H1 (cell line): ENCODE results near the gene EFCAB6. TPM values are rescaled to one million over a fixed set of nuclear protein-coding genes. Genes with fewer than 3 reads are reported as not detected.
"Not testable (repeated sequence)": the region's sequence is repeated elsewhere in the genome, so short reads cannot be mapped to it uniquely, and the experiment has no call there.

Experiments used
- CTCF ChIA-PET: fragments of 300-600 bp; sonication (Branson Sonifier 250); formaldehyde crosslinking; loops from one replicate; lab custom pipeline; 2021; ENCODE audit not compliant: partially characterized antibody; lab: Charles Lee
- POLR2A ChIA-PET: fragments of 300-600 bp; sonication (Branson Sonifier 250); formaldehyde crosslinking; loops from one replicate; lab custom pipeline; 2021; ENCODE audit warnings: inconsistent platforms; ENCODE audit not compliant: partially characterized antibody; lab: Charles Lee
- DNase-seq, 2 experiments: peaks; one replicate each; pipeline versions ENCODE4 v3.0.0 to v3.0.0-alpha.2; 2010 to 2022; ENCODE audit warnings: low spot score in 2 of 2, low read depth in 1 of 2, mixed read lengths in 1 of 2
- FAIRE-seq: peaks from 2 replicates; lab custom pipeline; 2011; peaks lifted over from hg19 to GRCh38; lab: Jason Lieb, UNC
- H2AFZ ChIP-seq: 2 replicates; pipeline ENCODE4 v1.8.1; 2012; ENCODE audit warnings: low read length, inconsistent platforms
- H2AK5ac ChIP-seq: 2 replicates; pipeline ENCODE4 v1.6.1; 2013; ENCODE audit warnings: low read depth, low read length
- H2BK120ac ChIP-seq: replicated peaks from 2 replicates; pipeline ENCODE3; 2013; ENCODE audit warnings: low read depth, low read length, inconsistent platforms
- H2BK12ac ChIP-seq: 2 replicates; pipeline ENCODE4 v1.6.1; 2013; ENCODE audit warnings: low read depth, low read length
- H2BK15ac ChIP-seq: 2 replicates; pipeline ENCODE4 v1.6.1; 2013; ENCODE audit warnings: low read length
- H2BK20ac ChIP-seq: 2 replicates; pipeline ENCODE4 v1.6.1; 2013; ENCODE audit warnings: low read length
- H2BK5ac ChIP-seq: 2 replicates; pipeline ENCODE4 v1.6.1; 2013; ENCODE audit warnings: low read depth, low read length
- H3K14ac ChIP-seq: 2 replicates; pipeline ENCODE4 v1.6.1; 2013; ENCODE audit warnings: inconsistent platforms; ENCODE audit not compliant: insufficient read length
- H3K18ac ChIP-seq: 2 replicates; pipeline ENCODE4 v1.6.1; 2013; ENCODE audit warnings: low read length; ENCODE audit errors: extremely low read depth
- H3K23ac ChIP-seq: 2 replicates; pipeline ENCODE4 v1.6.1; 2013; ENCODE audit warnings: inconsistent platforms; ENCODE audit not compliant: insufficient read length
- H3K23me2 ChIP-seq: 2 replicates; pipeline ENCODE4 v1.6.1; 2013; ENCODE audit warnings: low read depth, low read length
- H3K27ac ChIP-seq: 2 replicates; pipeline ENCODE4 v1.6.1; 2011; ENCODE audit warnings: low read depth, low read length, inconsistent platforms
- H3K27me3 ChIP-seq, 4 experiments: replicated peaks in 1 of 4; 1 replicate in 1 of 4; 2 replicates in 3 of 4; pipeline versions ENCODE4 v1.6.1 to v1.8.1; 2011 to 2013; ENCODE audit warnings: low read length in 3 of 4, mild to moderate bottlenecking in 3 of 4, inconsistent platforms in 2 of 4, mixed read lengths in 2 of 4, moderate library complexity in 1 of 4; ENCODE audit not compliant: control insufficient read depth in 3 of 4, insufficient read depth in 3 of 4; ENCODE audit errors: extremely low read depth in 1 of 4
- H3K36me3 ChIP-seq, 4 experiments: 2 replicates each; pipeline versions ENCODE4 v1.6.1 to v1.8.1; 2011 to 2013; ENCODE audit warnings: mild to moderate bottlenecking in 4 of 4, low read length in 3 of 4, moderate library complexity in 2 of 4, control low read depth in 1 of 4, inconsistent platforms in 1 of 4; ENCODE audit not compliant: insufficient read depth in 4 of 4, control insufficient read depth in 2 of 4
- H3K4ac ChIP-seq: replicated peaks from 2 replicates; pipeline ENCODE3; 2013; ENCODE audit warnings: low read length, low read depth, mixed read lengths, inconsistent platforms; ENCODE audit not compliant: insufficient read length
- H3K4me1 ChIP-seq, 4 experiments: replicated peaks in 1 of 4; 1 replicate in 1 of 4; 2 replicates in 3 of 4; pipeline versions ENCODE4 v1.6.1 to v1.8.1; 2011 to 2013; ENCODE audit warnings: low read length in 3 of 4, inconsistent platforms in 2 of 4, mixed read lengths in 1 of 4; ENCODE audit not compliant: insufficient read depth in 4 of 4, control insufficient read depth in 3 of 4
- H3K4me2 ChIP-seq, 2 experiments: 2 replicates each; pipeline versions ENCODE4 v1.6.1 to v1.8.1; 2011 to 2013; ENCODE audit warnings: low read depth in 2 of 2, low read length in 2 of 2, control low read depth in 1 of 2, inconsistent platforms in 1 of 2, mild to moderate bottlenecking in 1 of 2; ENCODE audit not compliant: insufficient read depth in 1 of 2
- H3K4me3 ChIP-seq, 4 experiments: fragments of 200-600, 300-600 bp in 1 of 4; sonication (generic), shearing (Covaris generic), sonication (Bioruptor Twin) in 1 of 4; 2 replicates each; pipeline versions ENCODE4 v1.5.1 to v1.8.1; 2011 to 2016; ENCODE audit warnings: low read length in 4 of 4, low read depth in 3 of 4, control low read depth in 2 of 4, inconsistent platforms in 2 of 4, mild to moderate bottlenecking in 2 of 4, mixed read lengths in 1 of 4, moderate library complexity in 1 of 4; ENCODE audit not compliant: insufficient read depth in 2 of 4; ENCODE audit errors: extremely low read depth in 1 of 4
- H3K56ac ChIP-seq: replicated peaks from 2 replicates; pipeline ENCODE3; 2013; ENCODE audit warnings: low read depth, mild to moderate bottlenecking, mixed read lengths, low read length, inconsistent platforms; ENCODE audit not compliant: insufficient read length
- H3K79me1 ChIP-seq: 2 replicates; pipeline ENCODE4 v1.6.1; 2013; ENCODE audit warnings: low read depth, low read length, control low read depth
- H3K79me2 ChIP-seq, 2 experiments: 2 replicates each; pipeline versions ENCODE4 v1.6.1 to v1.8.1; 2012 to 2013; ENCODE audit warnings: low read length in 2 of 2, mild to moderate bottlenecking in 2 of 2, inconsistent platforms in 1 of 2; ENCODE audit not compliant: insufficient read depth in 2 of 2, control insufficient read depth in 1 of 2
- H3K9ac ChIP-seq, 4 experiments: replicated peaks in 1 of 4; 1 replicate in 1 of 4; 2 replicates in 3 of 4; pipeline versions ENCODE4 v1.6.1 to v1.8.1; 2011 to 2013; ENCODE audit warnings: low read depth in 3 of 4, low read length in 3 of 4, control low read depth in 2 of 4, mild to moderate bottlenecking in 2 of 4, moderate library complexity in 2 of 4, inconsistent platforms in 1 of 4; ENCODE audit errors: extremely low read depth in 1 of 4
- H3K9me3 ChIP-seq, 2 experiments: 2 replicates each; pipeline versions ENCODE4 v1.6.1 to v1.8.1; 2012 to 2013; ENCODE audit warnings: mild to moderate bottlenecking in 2 of 2, moderate library complexity in 2 of 2, control low read depth in 1 of 2, inconsistent platforms in 1 of 2, low read depth in 1 of 2, low read length in 1 of 2, mixed read lengths in 1 of 2; ENCODE audit not compliant: insufficient read depth in 2 of 2
- H4K20me1 ChIP-seq, 2 experiments: replicated peaks in 1 of 2; 2 replicates each; pipeline versions ENCODE3 to v1.8.1; 2011 to 2013; ENCODE audit warnings: inconsistent platforms in 2 of 2, low read length in 2 of 2, mild to moderate bottlenecking in 1 of 2; ENCODE audit not compliant: insufficient read depth in 2 of 2, control insufficient read depth in 1 of 2
- H4K5ac ChIP-seq: 2 replicates; pipeline ENCODE4 v1.6.1; 2013; ENCODE audit warnings: low read length, low read depth, mixed read lengths, inconsistent platforms; ENCODE audit not compliant: insufficient read length
- H4K8ac ChIP-seq: 2 replicates; pipeline ENCODE4 v1.8.0; 2013; ENCODE audit warnings: mild to moderate bottlenecking, moderate library complexity, low read length, inconsistent platforms; ENCODE audit not compliant: insufficient read depth; ENCODE audit errors: extremely low read depth
- H4K91ac ChIP-seq: replicated peaks from 2 replicates; pipeline ENCODE3; 2013; ENCODE audit warnings: low read length, mixed read lengths, inconsistent platforms; ENCODE audit not compliant: insufficient read length
- WGBS, 2 experiments: shearing (Covaris generic) in 1 of 2; methylation state at CpG; one replicate each; pipeline versions ENCODE4 v1.1.6 to v1.1.7; 2013 to 2015; ENCODE audit warnings: low lambda C conversion rate in 2 of 2, mixed read lengths in 2 of 2, inconsistent platforms in 1 of 2, low coverage in 1 of 2, missing lambda C conversion rate in 1 of 2; ENCODE audit not compliant: insufficient replicate concordance in 2 of 2, insufficient coverage in 1 of 2, insufficient read length in 1 of 2; ENCODE audit errors: extremely low coverage in 1 of 2, missing lambda C conversion rate in 1 of 2; 5-methylcytosine and 5-hydroxymethylcytosine counted together
- polyA plus RNA-seq, 7 experiments: library from polyadenylated mRNA; depleted of rRNA in 3 of 7; stranded (reverse) in 5 of 7; unstranded in 2 of 7; fragments of >200 nt in 5 of 7; fragments of 200-250 nt in 2 of 7; gene quantifications; 1 replicate in 5 of 7; 2 replicates in 1 of 7; 4 replicates in 1 of 7; pipeline versions ENCODE4 v1.2.1 to v1.2.3, GENCODE V29; 2011 to 2013; ENCODE audit warnings: missing spikeins in 2 of 7, mixed read lengths in 2 of 7
- total RNA-seq: library from RNA; stranded (reverse); fragmentation: NEBNext Ultra II Directional; extraction: Animal tissue kit (Norgen Biotek cat#: 25700); gene quantifications from 2 replicates; pipeline ENCODE4 v1.2.1, GENCODE V29; 2021

Gene EFCAB6
- total and polyA plus RNA-seq, 2 of the 8 experiments (the other 6 are each of a cell fraction or from before 2014, with no cell fraction given): 0.32 to 1.7 TPM

DNA sequence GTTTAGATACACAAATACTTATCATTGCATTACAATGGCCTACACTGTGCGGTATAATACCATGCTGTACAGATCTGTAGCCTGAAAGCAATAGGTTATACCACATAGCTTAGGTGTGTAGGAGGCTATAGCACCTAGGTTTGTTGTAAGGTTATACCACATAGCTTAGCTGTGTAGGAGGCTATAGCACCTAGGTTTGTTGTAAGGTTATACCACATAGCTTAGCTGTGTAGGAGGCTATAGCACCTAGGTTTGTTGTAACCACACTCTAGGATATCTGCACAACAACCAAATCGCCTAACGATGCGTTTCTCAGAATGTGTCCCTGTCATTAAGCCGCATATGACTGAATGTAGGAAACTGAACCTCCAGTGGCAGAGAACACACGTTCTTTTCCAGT lies 155.5 kb downstream of the EFCAB6 start:
- H2AK5ac ChIP-seq, CTCF ChIA-PET, H3K9ac ChIP-seq, H2AFZ ChIP-seq, H2BK120ac ChIP-seq, H3K4ac ChIP-seq, DNase-seq, H3K79me2 ChIP-seq, H3K18ac ChIP-seq, FAIRE-seq, H4K8ac ChIP-seq, H2BK20ac ChIP-seq, H2BK5ac ChIP-seq, H2BK12ac ChIP-seq, H3K27ac ChIP-seq, H3K27me3 ChIP-seq, H3K23ac ChIP-seq, H3K23me2 ChIP-seq, H3K79me1 ChIP-seq, H3K36me3 ChIP-seq, H4K91ac ChIP-seq, H3K56ac ChIP-seq, H3K4me2 ChIP-seq, H4K5ac ChIP-seq, POLR2A ChIA-PET, H3K4me3 ChIP-seq, H3K14ac ChIP-seq, H2BK15ac ChIP-seq, H4K20me1 ChIP-seq: not testable (repeated sequence)
- Histone ChIP-seq H3K4me1 (peaks cover 0 to 10% (median 8%) of the 10 kb centered on the region in 4 experiments; a peak in 6 of 7 replicates), H3K9me3 (peaks cover 5 to 11% of the 10 kb centered on the region in 2 experiments)
- WGBS, 2 experiments: 84% methylated on average over 6 of the region's 6 CpGs; no CpG with 5 or more reads in 1 of the 2 experiments
